Epithelial cell of esophagus (primary cell): ENCODE data around the gene DNAH17.

ENCODE experiments used
- DNase-seq: peaks from one replicate; pipeline ENCODE4 v3.0.0; 2010; ENCODE audit warnings: low read depth
- H3K4me3 ChIP-seq: 2 replicates; pipeline ENCODE4 v1.5.1; 2011; ENCODE audit warnings: mild to moderate bottlenecking, low read length, control low read depth
- CTCF ChIP-seq: IDR thresholded peaks from 2 replicates; pipeline ENCODE4 v1.5.1; 2011; ENCODE audit warnings: low read depth, mild to moderate bottlenecking, low read length, control low read depth, inconsistent platforms; ENCODE audit not compliant: insufficient read depth; ENCODE audit errors: missing control alignments

DNAH17 gene

GRCh38 chr17:78575899-78576298 lies 1.3 kb downstream of the DNAH17 start:
- no peak for TF ChIP-seq CTCF
- H3K4me3 ChIP-seq = no peak overlapping the region
- DNase-seq = no peak

GRCh38 chr17:78575340-78575739 lies 1.9 kb downstream of the DNAH17 start:
- no peak overlapping the region for H3K4me3 ChIP-seq
- no peak for TF ChIP-seq CTCF
- DNase-seq = no peak

- no peak for TF ChIP-seq CTCF
- DNase-seq = peak; percentile 14
- no peak overlapping the region for H3K4me3 ChIP-seq
Measured at GRCh38 chr17:78573955-78574354, 3.2 kb downstream of the DNAH17 start.

- H3K4me3 ChIP-seq = no peak overlapping the region
- no peak for TF ChIP-seq CTCF
- DNase-seq = no peak
Measured at GRCh38 chr17:78572239-78573205, 4.7 kb downstream of the DNAH17 start.

GRCh38 chr17:78571329-78571728 lies 5.9 kb downstream of the DNAH17 start:
- no peak for DNase-seq
- H3K4me3 ChIP-seq = no peak overlapping the region
- TF ChIP-seq CTCF = no peak

GRCh38 chr17:78568494-78569115 lies 8.6 kb downstream of the DNAH17 start:
- TF ChIP-seq CTCF = no peak
- no peak overlapping the region for H3K4me3 ChIP-seq
- DNase-seq = peak; percentile 81
